ENCODE results near the gene SHROOM3.

GRCh38 chr4:76485450-76485849 is 50.4 kb downstream of the SHROOM3 start:
- TF ChIP-seq POLR2A (IDR thresholded peaks at IDR 0.05) (no peak), CTCF (IDR thresholded peaks at IDR 0.05) (no peak)

Measured in adrenal gland (tissue), 5 donors.